RWPE2 (cell line): Measurements from ENCODE around the gene CLDN11.

ENCODE experiments used
- ATAC-seq: fragments of 200-7000 bp; cut with Tn5 transposase; 3 replicates; pipeline ENCODE4 v1.9.1; 2021; ENCODE audit warnings: low read depth
- DNase-seq: peaks from one replicate; pipeline ENCODE4 v3.0.0-alpha.2; 2020; ENCODE audit warnings: low spot score
- H3K27ac ChIP-seq: fragments of 450-650 bp; 2 replicates; pipeline ENCODE4 v1.5.1; 2017; ENCODE audit warnings: mild to moderate bottlenecking; ENCODE audit not compliant: poor library complexity, severe bottlenecking
- H3K27me3 ChIP-seq: fragments of 250-450 bp; sonication (Bioruptor Pico); 2 replicates; pipeline ENCODE4 v1.5.1; 2021; ENCODE audit warnings: mild to moderate bottlenecking, moderate library complexity; ENCODE audit not compliant: insufficient read depth, poor library complexity, severe bottlenecking
- H3K36me3 ChIP-seq: fragments of 250-450 bp; sonication (Bioruptor Pico); 2 replicates; pipeline ENCODE4 v1.5.1; 2020; ENCODE audit warnings: low read depth, mild to moderate bottlenecking, moderate library complexity
- H3K4me1 ChIP-seq: fragments of 250-450 bp; sonication (Bioruptor Pico); 2 replicates; pipeline ENCODE4 v1.5.1; 2021; ENCODE audit warnings: mild to moderate bottlenecking, moderate library complexity; ENCODE audit not compliant: insufficient read depth, poor library complexity, severe bottlenecking
- H3K4me3 ChIP-seq: fragments of 250-450 bp; sonication (Bioruptor Pico); 2 replicates; pipeline ENCODE4 v1.5.1; 2021; ENCODE audit warnings: mild to moderate bottlenecking, moderate library complexity; ENCODE audit not compliant: severe bottlenecking
- H3K9me3 ChIP-seq: fragments of 250-450 bp; sonication (Bioruptor Pico); 2 replicates; pipeline ENCODE4 v1.5.1; 2021; ENCODE audit warnings: mild to moderate bottlenecking, moderate library complexity; ENCODE audit not compliant: severe bottlenecking
- TF ChIP-seq, protein P1 (sequence below): fragments of 450-650 bp; IDR thresholded peaks from one replicate; pipeline ENCODE4 v1.5.1; 2017; ENCODE audit warnings: mild to moderate bottlenecking, moderate library complexity; ENCODE audit not compliant: poor library complexity, severe bottlenecking

The CLDN11 gene

DNA sequence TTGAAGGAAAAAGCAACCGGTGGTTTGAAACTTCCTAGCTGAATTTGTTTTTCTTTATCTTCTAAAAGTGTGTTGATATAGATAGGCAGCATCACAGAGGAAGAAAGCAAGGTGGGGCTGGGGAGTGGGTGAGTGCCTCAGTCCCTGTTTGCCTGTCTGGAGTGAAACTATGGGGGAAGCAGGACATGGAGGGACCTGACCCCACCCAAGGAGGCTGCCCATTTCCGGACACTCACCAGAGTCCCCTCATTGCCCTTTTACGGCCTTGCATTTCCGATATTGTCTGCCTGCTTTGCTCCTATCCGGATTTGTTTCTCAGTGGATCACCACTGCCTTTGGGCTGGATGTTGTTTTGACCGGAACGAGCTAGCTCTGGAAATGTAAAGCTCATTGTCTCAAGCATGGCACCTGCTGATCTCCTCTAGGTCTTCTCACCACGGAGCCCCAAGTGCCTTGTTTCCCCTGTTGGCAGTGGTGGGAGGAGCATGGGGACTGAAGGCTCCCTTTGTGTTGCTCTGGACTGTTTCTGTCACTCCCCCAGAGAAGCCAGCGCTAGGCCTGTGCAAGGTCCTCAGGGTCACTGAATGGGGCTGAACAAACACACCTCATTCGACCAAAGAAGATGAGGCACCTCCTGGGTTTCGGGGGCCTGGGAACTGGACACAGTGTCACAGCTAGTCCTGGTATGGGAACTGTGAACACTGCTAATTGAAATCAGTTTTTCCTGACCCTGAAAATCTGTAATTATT is 7.0 kb downstream of the CLDN11 start:
- TF ChIP-seq, protein P1, sequence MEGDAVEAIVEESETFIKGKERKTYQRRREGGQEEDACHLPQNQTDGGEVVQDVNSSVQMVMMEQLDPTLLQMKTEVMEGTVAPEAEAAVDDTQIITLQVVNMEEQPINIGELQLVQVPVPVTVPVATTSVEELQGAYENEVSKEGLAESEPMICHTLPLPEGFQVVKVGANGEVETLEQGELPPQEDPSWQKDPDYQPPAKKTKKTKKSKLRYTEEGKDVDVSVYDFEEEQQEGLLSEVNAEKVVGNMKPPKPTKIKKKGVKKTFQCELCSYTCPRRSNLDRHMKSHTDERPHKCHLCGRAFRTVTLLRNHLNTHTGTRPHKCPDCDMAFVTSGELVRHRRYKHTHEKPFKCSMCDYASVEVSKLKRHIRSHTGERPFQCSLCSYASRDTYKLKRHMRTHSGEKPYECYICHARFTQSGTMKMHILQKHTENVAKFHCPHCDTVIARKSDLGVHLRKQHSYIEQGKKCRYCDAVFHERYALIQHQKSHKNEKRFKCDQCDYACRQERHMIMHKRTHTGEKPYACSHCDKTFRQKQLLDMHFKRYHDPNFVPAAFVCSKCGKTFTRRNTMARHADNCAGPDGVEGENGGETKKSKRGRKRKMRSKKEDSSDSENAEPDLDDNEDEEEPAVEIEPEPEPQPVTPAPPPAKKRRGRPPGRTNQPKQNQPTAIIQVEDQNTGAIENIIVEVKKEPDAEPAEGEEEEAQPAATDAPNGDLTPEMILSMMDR: no peak
- Histone ChIP-seq H3K9me3 (no peaks in the 10 kb centered on the region), H3K4me1 (no peaks in the 10 kb centered on the region), H3K36me3 (no peaks in the 10 kb centered on the region), H3K27ac (no peak overlapping the region), H3K27me3 (no peaks in the 10 kb centered on the region), H3K4me3 (no peak overlapping the region)
- ATAC-seq (no peak), DNase-seq (no peak)

DNA sequence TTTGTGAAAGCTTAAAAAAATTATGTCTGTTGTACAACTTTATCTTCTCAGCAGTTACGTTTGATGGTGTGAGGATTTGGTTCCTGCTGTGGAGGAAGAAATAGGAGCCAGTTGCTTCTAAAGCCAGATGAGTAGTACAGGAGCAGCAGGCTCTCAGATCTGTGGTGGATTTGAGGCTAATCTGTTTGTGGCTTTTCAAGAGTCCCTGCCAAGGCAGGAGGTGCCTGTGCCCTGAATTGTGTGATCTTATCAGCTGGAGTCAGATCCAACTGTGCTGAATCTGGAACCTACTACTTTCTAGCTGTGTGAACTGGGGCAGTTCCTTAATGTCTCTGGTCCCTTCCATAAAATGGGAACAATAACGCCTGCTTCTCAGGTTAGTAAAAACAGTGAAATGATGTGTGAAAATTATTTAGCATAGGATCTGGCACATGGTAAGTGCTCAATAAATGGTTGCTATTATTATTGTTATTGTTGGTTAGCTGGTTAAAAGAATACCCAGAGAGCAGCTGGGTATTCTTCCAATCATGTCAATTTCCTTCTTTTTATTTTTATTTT is 7.7 kb downstream of the CLDN11 start:
- H3K4me3 ChIP-seq: no peak overlapping the region
- ATAC-seq (no peak), DNase-seq (no peak)
- no peaks in the 10 kb centered on the region for H3K9me3 ChIP-seq
- TF ChIP-seq, protein P1: no peak
- no peaks in the 10 kb centered on the region for H3K4me1 ChIP-seq
- no peak overlapping the region for H3K27ac ChIP-seq
- no peaks in the 10 kb centered on the region for H3K27me3 ChIP-seq
- no peaks in the 10 kb centered on the region for H3K36me3 ChIP-seq

DNA sequence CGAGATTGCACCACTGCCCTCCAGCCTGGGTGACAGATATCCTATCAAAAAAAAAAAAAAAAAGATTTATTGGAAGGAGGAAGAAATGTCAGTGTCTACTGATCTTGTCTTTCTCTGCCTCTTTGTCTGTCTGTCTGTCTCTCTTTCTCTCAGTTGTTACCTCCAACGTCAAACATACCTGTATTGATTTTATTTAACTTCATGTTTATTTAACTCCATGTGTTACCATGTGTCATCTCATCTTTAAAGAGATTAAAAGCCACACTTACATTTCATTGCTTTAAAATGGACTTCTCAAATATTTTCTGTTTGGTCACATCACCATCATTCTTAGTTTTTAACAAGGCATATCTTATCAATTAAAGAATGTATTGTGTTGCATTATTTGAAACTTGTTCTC is 9.4 kb downstream of the CLDN11 start:
- Histone ChIP-seq H3K9me3 (no peaks in the 10 kb centered on the region), H3K4me3 (no peak overlapping the region), H3K27ac (no peak overlapping the region), H3K27me3 (no peaks in the 10 kb centered on the region), H3K4me1 (no peaks in the 10 kb centered on the region), H3K36me3 (no peaks in the 10 kb centered on the region)
- TF ChIP-seq, protein P1: no peak
- DNase-seq (no peak), ATAC-seq (no peak)

DNA sequence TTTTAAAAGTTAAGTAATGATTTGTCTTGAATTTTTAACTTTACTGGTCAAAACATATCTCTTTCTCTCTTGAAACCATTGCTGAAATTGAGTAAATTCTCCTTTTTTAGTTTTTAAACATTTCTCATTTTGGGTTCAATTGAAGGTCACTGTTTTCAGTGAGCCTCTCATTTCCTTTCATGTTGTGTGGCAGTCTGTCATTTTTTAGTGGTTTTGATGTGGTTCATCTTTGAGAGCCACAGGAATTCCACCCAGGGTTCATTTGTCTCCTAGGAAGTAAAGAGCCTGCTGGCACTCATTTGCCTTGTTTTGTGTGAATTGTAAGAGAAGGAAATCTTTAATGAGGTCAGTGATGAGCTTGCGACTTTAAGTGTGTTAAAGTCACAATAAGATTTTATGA is 10.4 kb downstream of the CLDN11 start:
- TF ChIP-seq, protein P1: no peak
- ATAC-seq (no peak), DNase-seq (no peak)
- Histone ChIP-seq H3K27ac (no peak overlapping the region), H3K4me3 (no peak overlapping the region), H3K36me3 (no peaks in the 10 kb centered on the region), H3K4me1 (no peaks in the 10 kb centered on the region), H3K9me3 (no peaks in the 10 kb centered on the region), H3K27me3 (no peaks in the 10 kb centered on the region)

DNA sequence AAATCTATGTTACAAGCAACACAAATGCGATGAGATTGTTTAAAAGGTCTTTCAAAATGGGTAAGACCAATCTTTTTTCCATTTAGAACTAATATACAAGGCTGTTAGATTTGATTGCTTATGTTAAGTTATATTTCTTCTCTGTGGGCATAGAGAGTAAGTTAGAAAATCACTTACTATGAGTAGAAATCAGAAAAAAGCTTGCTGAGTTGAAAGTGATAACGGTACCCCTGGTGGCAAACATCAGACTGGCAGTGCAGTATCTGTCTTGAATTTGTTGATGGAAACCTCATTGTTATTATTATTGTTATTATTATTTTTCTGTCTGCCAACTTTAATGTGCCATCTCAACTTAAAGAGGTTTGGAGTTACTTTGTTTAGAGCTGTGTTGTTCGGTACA is 12.4 kb downstream of the CLDN11 start:
- no peaks in the 10 kb centered on the region for H3K36me3 ChIP-seq
- no peak for DNase-seq
- H3K4me3 ChIP-seq: no peak overlapping the region
- no peaks in the 10 kb centered on the region for H3K27me3 ChIP-seq
- H3K9me3 ChIP-seq: no peaks in the 10 kb centered on the region
- ATAC-seq: no peak
- no peak overlapping the region for H3K27ac ChIP-seq
- TF ChIP-seq, protein P1: no peak
- H3K4me1 ChIP-seq: no peaks in the 10 kb centered on the region
